BLaER1 treated with 17β-estradiol and CSF1 and Interleukin-3, amounts not matched to agents 10 nM and 100 nM (cell line): Measurements from ENCODE around the gene LRBA.

Source experiments
- H3K27ac ChIP-seq, 11 experiments: shearing (Covaris generic); formaldehyde crosslinking; 2 replicates each; pipeline ENCODE4 v1.8.1; 2022
- H3K27me3 ChIP-seq, 11 experiments: shearing (Covaris generic); formaldehyde crosslinking; 2 replicates each; pipeline ENCODE4 v1.8.1; 2022
- H3K36me3 ChIP-seq, 11 experiments: shearing (Covaris generic); formaldehyde crosslinking; 2 replicates each; pipeline ENCODE4 v1.8.1; 2022
- H3K4me1 ChIP-seq, 10 experiments: shearing (Covaris generic); formaldehyde crosslinking; 2 replicates each; pipeline ENCODE4 v1.8.1; 2022
- H3K4me2 ChIP-seq, 11 experiments: shearing (Covaris generic); formaldehyde crosslinking; 2 replicates each; pipeline ENCODE4 v1.8.1; 2022
- H3K4me3 ChIP-seq, 10 experiments: shearing (Covaris generic); formaldehyde crosslinking; 2 replicates each; pipeline ENCODE4 v1.8.1; 2022
- H3K9ac ChIP-seq, 11 experiments: shearing (Covaris generic); formaldehyde crosslinking; 2 replicates each; pipeline ENCODE4 v1.8.1; 2022
- H3K9me3 ChIP-seq, 11 experiments: shearing (Covaris generic); formaldehyde crosslinking; replicated peaks in 1 of 11; 2 replicates each; pipeline ENCODE4 v1.8.1; 2022
- H4K20me1 ChIP-seq, 11 experiments: shearing (Covaris generic); formaldehyde crosslinking; 2 replicates each; pipeline ENCODE4 v1.8.1; 2022
- Cebpa-rat ChIP-seq, 11 experiments: shearing (Covaris generic); IDR thresholded peaks; 2 replicates each; pipeline ENCODE4 v1.8.1; 2022

LRBA gene

DNA sequence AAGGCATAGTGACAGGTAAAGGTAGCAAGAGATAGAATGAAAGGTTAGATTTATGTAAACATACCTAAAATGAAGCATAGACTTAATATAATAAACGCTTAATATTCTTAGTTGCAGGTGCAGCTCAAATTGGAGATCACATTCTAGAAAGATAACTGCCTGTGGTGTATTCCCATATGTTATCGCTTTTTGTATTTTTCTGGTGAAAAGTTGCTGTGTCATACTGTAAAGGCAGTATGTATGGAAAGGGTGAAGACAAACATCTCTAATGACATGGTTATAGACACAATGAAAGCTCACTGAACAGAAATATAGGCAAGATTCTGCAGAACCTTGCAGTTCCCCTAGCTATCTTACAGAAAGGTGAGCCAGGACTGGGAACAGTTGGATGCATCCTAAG, 696.6 kb downstream of the LRBA start:
- peaks cover 0 to 8% (median 0%) of the 10 kb centered on the region in 11 experiments; a peak in 1 of 22 replicates for H3K36me3 ChIP-seq
- no peaks in the 10 kb centered on the region for H4K20me1 ChIP-seq
- no peak overlapping the region for H3K27ac ChIP-seq
- H3K4me2 ChIP-seq, result no peak overlapping the region
- no peaks in the 10 kb centered on the region for H3K27me3 ChIP-seq
- H3K9me3 ChIP-seq, result no peaks in the 10 kb centered on the region
- no peak for TF ChIP-seq Cebpa-rat (IDR thresholded peaks at IDR 0.05)
- H3K9ac ChIP-seq, result no peak overlapping the region
- H3K4me1 ChIP-seq, result peaks cover 0 to 7% (median 6%) of the 10 kb centered on the region in 10 experiments; a peak in 7 of 20 replicates
- no peak overlapping the region for H3K4me3 ChIP-seq

DNA sequence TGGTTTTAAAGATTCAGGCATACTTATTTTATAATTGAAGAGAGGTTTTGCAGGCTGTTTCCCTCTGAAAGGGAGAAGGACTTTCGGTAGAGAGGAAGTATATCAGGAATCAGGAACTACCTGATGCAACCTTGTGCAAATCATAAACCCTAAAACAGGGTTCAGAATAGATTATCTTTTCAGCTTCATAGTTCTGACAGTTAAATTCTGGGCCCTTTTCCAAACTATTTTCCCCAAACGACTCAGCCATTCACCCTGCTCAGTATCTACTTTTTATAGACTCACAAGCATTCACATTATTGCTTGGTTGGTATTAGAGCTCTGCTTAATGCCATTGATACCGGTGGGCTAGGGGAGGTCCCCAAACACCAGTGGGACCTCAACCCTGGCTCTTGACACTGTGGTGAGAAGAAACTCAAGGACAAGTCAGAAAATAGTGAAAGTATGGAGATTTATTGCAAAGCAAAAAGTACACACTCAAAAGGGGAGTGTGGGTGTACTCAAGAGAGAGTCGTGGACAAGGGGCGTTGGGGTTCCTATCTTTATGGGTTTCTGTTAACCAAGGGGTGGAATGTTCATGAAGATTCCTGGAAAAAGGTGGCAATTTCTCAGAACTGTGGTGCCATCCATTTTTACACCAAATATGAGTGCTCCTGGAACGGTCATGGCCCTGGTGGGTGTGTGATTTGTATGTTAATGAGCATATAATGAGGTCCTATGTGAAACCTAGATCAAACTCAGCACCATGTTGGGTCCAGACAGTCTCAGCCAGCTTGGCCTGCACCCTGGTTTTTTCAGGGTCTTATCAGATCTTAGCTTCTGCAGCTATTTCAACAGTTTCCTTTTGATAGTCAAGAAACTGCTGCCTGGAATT, 698.5 kb downstream of the LRBA start:
- no peak for TF ChIP-seq Cebpa-rat (IDR thresholded peaks at IDR 0.05)
- Histone ChIP-seq H3K9ac (no peak overlapping the region), H3K27ac (no peak overlapping the region; a peak in 1 of 22 replicates), H3K27me3 (no peaks in the 10 kb centered on the region), H3K36me3 (peaks cover 0 to 8% (median 0%) of the 10 kb centered on the region in 11 experiments; a peak in 1 of 22 replicates), H4K20me1 (no peaks in the 10 kb centered on the region), H3K4me3 (no peak overlapping the region), H3K4me2 (peak overlapping the region in 2 of 11 experiments; percentile 10 to 24; a peak in 3 of 22 replicates), H3K9me3 (no peaks in the 10 kb centered on the region), H3K4me1 (peaks cover 0 to 7% (median 6%) of the 10 kb centered on the region in 10 experiments; a peak in 7 of 20 replicates)

DNA sequence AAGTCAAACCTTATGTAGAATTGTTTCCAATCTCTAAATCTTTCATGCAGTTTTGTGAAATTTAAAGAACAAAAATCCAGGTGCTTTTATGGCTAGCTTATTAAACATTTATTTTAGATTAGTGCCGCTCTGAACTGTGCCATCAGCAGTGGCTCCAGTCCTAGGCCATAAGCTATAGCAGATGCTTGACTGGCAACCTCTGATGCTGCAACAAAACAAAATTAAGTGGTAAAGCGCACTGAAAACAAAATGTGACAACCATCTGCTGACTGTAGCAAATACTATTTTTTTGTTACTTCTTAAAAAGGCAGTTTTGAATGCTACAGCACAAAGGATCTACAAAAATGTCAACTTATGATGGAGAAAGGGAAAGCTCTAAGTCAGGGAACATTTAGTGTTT, 699.4 kb downstream of the LRBA start:
- Histone ChIP-seq H3K27ac (no peak overlapping the region), H3K9me3 (no peaks in the 10 kb centered on the region), H3K4me1 (peaks cover 0 to 6% (median 0%) of the 10 kb centered on the region in 10 experiments; a peak in 3 of 20 replicates), H3K27me3 (no peaks in the 10 kb centered on the region), H3K36me3 (peaks cover 0 to 8% (median 0%) of the 10 kb centered on the region in 11 experiments; a peak in 1 of 22 replicates), H3K4me3 (no peak overlapping the region), H4K20me1 (no peaks in the 10 kb centered on the region), H3K9ac (no peak overlapping the region), H3K4me2 (no peak overlapping the region)
- no peak for TF ChIP-seq Cebpa-rat (IDR thresholded peaks at IDR 0.05)

DNA sequence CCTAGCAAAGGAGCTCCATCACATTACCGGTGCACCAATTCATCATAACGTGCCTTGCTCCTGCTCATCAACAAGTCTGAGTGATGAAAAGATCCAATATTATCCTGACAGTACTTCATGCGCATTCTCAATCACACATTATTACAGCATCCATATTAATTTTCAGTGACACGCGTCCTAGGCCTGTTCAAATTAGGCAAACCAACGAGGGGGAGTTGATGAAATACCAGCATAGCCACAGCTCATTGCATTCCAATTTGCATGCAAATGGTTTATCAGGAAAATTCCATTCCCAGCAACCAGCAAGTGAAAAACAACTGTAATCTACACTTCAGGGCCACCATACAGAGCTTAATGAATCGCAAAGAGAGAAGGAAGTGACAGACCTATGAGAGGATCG, 699.9 kb downstream of the LRBA start:
- H3K4me3 ChIP-seq, result no peak overlapping the region
- H3K9me3 ChIP-seq, result no peaks in the 10 kb centered on the region
- H3K27me3 ChIP-seq, result no peaks in the 10 kb centered on the region
- peaks cover 0 to 6% (median 0%) of the 10 kb centered on the region in 10 experiments; a peak in 3 of 20 replicates for H3K4me1 ChIP-seq
- peaks cover 0 to 4% (median 0%) of the 10 kb centered on the region in 11 experiments; a peak in 1 of 22 replicates for H3K36me3 ChIP-seq
- no peak overlapping the region for H3K27ac ChIP-seq
- no peak for TF ChIP-seq Cebpa-rat (IDR thresholded peaks at IDR 0.05)
- no peaks in the 10 kb centered on the region for H4K20me1 ChIP-seq
- no peak overlapping the region for H3K9ac ChIP-seq
- no peak overlapping the region for H3K4me2 ChIP-seq

DNA sequence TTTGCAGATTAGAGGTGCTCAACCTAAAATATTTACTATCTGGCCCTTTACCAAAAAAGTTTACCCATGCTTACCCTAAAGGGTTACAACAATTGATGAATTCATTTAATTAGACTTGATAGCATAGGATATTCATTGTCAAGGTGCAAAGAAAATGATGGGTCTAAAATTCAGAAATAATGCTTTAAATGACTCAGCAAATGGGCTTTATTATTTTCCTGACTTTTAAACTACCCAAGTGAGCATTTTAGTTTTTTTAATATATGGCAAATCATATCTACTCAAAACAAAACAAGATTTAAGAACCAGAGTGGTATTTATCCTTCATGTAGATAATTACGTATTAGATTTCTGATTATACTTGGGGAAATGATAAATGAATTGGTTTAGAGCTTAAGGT, 701.1 kb downstream of the LRBA start:
- no peak for TF ChIP-seq Cebpa-rat (IDR thresholded peaks at IDR 0.05)
- Histone ChIP-seq H3K27ac (no peak overlapping the region), H3K27me3 (no peaks in the 10 kb centered on the region), H4K20me1 (no peaks in the 10 kb centered on the region), H3K4me1 (peaks cover 0 to 6% (median 0%) of the 10 kb centered on the region in 10 experiments; a peak in 3 of 20 replicates), H3K9ac (no peak overlapping the region), H3K36me3 (peaks cover 0 to 3% (median 0%) of the 10 kb centered on the region in 11 experiments; a peak in 2 of 22 replicates), H3K9me3 (no peaks in the 10 kb centered on the region), H3K4me3 (no peak overlapping the region), H3K4me2 (no peak overlapping the region)

DNA sequence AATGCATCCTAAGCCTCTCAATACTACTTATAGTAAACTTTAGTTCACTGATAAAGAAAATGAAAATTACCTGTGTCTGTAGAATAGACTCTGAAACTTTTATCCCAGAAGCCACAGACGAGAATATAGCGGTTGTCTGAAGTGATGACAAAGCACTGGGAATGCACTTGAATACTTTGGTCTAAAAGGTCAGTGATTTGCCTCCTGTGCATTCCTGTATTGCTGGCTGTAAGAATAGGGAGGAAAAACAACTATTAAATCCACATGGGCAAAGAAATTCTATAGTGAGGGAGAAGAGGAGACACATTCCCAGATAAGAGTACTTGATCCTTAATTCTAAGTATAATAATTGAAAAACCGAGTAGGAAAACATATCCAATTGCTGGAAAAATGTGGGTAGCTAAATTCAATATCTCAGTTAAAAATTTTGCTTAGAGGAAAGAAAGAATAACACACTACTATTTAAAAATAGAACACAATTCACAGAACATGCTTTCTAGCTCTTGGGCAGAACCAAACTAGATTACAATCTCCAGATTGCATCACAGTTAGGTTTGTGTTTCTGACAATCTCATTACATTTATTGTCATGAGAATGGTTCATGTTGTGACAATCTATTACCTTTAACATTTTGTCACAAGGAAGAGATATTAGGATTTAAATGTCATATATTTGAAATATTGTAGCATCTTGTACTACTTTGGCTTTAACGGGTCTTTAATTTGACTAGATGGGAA, 704.8 kb downstream of the LRBA start:
- no peak overlapping the region for H3K27ac ChIP-seq
- no peaks in the 10 kb centered on the region; a peak in 1 of 20 replicates for H3K4me1 ChIP-seq
- H3K9ac ChIP-seq, result no peak overlapping the region
- H3K36me3 ChIP-seq, result peaks cover 0 to 3% (median 0%) of the 10 kb centered on the region in 11 experiments; a peak in 2 of 22 replicates
- no peak for TF ChIP-seq Cebpa-rat (IDR thresholded peaks at IDR 0.05)
- H3K9me3 ChIP-seq, result no peaks in the 10 kb centered on the region
- H3K4me3 ChIP-seq, result no peak overlapping the region
- no peaks in the 10 kb centered on the region for H4K20me1 ChIP-seq
- H3K27me3 ChIP-seq, result no peaks in the 10 kb centered on the region
- H3K4me2 ChIP-seq, result no peak overlapping the region

DNA sequence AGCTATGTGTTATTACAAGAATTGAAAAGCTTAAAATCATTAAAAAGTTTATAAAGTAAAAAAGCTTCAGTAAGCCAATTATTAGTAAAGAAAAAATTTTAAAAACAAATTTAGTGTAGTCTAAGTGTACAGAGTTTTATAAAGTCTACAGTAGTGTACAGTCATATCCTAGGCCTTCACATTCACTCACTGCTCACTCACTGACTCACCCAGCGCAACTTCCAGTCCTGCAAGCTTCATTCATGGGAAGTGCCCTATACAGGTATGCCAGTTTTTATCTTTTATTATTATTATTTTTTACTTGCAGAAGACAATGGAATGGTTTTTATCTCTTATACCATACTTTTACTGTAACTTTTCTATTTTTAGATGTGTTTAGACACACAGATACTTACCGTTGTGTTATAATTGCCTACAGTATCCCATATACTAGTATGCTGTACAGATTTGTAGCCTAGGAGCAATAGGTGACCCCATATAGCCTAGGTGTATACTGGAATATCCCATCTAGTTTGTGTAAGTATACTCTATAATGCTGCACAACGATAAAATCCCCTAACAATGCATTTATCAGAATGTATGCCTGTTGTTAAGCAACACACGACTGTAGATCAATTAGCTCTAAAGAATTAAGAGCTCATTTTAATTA, 706.1 kb downstream of the LRBA start:
- no peak overlapping the region for H3K9ac ChIP-seq
- H3K36me3 ChIP-seq, result peaks cover 0 to 3% (median 0%) of the 10 kb centered on the region in 11 experiments; a peak in 2 of 22 replicates
- H3K4me1 ChIP-seq, result no peaks in the 10 kb centered on the region; a peak in 1 of 20 replicates
- H3K27me3 ChIP-seq, result no peaks in the 10 kb centered on the region
- H3K9me3 ChIP-seq, result no peaks in the 10 kb centered on the region
- no peak overlapping the region for H3K4me3 ChIP-seq
- no peak overlapping the region for H3K27ac ChIP-seq
- no peak for TF ChIP-seq Cebpa-rat (IDR thresholded peaks at IDR 0.05)
- no peak overlapping the region for H3K4me2 ChIP-seq
- H4K20me1 ChIP-seq, result no peaks in the 10 kb centered on the region

DNA sequence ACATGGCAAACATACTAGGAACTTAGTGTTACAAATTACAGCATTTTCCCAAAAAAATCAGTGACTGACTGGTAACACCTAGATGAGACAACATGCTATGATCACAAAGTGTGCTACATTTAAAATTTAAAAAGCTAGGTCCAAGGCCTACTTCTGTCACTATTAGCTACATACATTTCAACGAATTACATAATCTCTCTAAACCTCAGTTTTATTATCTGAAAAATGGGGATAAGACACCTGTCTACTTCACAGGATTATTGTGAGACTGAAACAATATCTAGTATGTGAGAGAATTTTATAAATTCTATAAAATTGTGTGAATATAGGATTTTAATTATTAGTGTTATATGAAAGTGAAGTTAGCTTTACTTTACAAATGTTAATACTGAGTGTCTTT, 708.4 kb downstream of the LRBA start:
- no peaks in the 10 kb centered on the region for H3K27me3 ChIP-seq
- H3K4me1 ChIP-seq, result peaks cover 0 to 14% (median 3%) of the 10 kb centered on the region in 10 experiments; a peak in 8 of 20 replicates
- peaks cover 0 to 10% (median 0%) of the 10 kb centered on the region in 11 experiments; a peak in 4 of 22 replicates for H3K9me3 ChIP-seq
- H3K4me3 ChIP-seq, result no peak overlapping the region
- no peak overlapping the region for H3K4me2 ChIP-seq
- TF ChIP-seq Cebpa-rat (IDR thresholded peaks at IDR 0.05), result no peak
- no peak overlapping the region for H3K9ac ChIP-seq
- H3K36me3 ChIP-seq, result peaks cover 0 to 3% (median 0%) of the 10 kb centered on the region in 11 experiments; a peak in 2 of 22 replicates
- no peak overlapping the region for H3K27ac ChIP-seq
- no peaks in the 10 kb centered on the region for H4K20me1 ChIP-seq
